GM19043 (cell line): Measurements from ENCODE around the gene DHCR24.
"Not testable (repeated sequence)": the region's sequence is repeated elsewhere in the genome, so short reads cannot be mapped to it uniquely, and the experiment has no call there.

Experiments
- ATAC-seq: cut with Tn5 transposase; IDR thresholded peaks from one replicate; pipeline ENCODE4 v1.9.1; 2021; ENCODE audit warnings: low read depth; ENCODE audit not compliant: unreplicated experiment

The DHCR24 gene, protein sequence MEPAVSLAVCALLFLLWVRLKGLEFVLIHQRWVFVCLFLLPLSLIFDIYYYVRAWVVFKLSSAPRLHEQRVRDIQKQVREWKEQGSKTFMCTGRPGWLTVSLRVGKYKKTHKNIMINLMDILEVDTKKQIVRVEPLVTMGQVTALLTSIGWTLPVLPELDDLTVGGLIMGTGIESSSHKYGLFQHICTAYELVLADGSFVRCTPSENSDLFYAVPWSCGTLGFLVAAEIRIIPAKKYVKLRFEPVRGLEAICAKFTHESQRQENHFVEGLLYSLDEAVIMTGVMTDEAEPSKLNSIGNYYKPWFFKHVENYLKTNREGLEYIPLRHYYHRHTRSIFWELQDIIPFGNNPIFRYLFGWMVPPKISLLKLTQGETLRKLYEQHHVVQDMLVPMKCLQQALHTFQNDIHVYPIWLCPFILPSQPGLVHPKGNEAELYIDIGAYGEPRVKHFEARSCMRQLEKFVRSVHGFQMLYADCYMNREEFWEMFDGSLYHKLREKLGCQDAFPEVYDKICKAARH

GRCh38 chr1:54886724-54887664 lies at the start of gene DHCR24:
Gene DHCR24 (minus strand): TSS chr1:54887195. CDS start chr1:54887119, 76 bp downstream.
- ATAC-seq, result peak; percentile 84

DNA sequence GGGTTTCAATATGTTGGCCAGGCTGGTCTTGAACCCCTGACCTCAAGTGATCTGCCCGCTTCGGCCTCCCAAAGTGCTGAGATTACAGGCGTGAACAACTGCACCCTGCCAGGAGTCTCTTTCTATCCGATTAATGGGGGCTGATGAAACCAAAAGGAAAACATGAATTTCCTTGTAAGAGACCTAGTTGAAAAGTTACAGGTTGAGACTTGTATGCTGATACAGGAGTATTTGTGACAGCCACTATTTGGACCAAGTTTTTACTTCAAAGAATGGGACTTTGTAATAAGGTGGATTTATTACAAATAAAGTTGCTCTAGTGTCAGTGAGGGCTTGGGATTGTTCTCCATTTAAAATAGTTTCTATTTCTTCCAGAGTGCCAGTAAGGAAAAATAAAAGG lies 49.8 kb upstream of the DHCR24 start:
- no peak for ATAC-seq

- ATAC-seq, result no peak
Measured at GRCh38 chr1:54934869-54935268, 47.9 kb upstream of the DHCR24 start.

DNA sequence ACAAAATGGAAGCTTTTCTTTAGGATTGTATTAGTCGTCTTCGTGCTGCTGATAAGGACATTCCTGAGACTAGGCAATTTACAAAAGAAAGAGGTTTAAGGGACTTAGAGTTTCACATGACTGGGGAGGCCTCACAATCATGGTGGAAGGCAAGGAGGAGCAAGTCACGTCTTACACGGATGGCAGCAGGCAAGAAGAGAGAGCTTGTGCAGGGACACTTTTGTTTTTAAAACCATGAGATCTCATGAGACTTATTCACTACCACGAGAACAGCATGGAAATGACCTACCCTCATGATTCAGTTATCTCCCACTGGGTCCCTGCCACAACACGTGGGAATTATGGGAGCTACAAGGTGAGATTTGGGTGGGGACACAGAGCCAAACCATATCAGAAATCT lies 47.1 kb upstream of the DHCR24 start:
- not testable (repeated sequence) for ATAC-seq

DNA sequence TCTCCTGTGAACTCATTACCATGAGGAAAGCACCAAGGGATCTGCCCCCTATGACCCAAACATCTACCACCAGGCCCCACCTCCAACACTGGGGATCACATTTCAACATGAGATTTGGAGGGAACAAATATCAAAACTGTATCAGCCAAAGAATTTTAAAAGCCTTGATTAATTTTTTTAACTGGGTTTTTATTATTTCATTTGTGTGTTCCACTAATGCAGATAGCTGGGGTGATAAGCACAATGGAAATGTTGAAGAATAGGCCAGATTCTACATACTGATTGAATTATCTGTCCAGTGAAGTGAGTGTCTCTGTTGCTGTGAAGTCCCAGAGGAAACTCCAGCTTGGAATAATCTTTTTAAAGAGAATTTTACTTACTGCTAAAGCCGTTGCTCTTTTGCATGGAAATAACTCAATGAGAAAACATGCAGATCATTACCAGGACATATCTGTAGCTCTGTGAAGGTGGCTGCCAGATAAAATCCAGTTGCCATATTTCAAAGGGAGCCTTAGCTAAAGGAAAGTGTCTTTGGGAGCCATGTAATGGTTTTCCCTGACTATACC lies 44.4 kb upstream of the DHCR24 start:
- ATAC-seq, result no peak

DNA sequence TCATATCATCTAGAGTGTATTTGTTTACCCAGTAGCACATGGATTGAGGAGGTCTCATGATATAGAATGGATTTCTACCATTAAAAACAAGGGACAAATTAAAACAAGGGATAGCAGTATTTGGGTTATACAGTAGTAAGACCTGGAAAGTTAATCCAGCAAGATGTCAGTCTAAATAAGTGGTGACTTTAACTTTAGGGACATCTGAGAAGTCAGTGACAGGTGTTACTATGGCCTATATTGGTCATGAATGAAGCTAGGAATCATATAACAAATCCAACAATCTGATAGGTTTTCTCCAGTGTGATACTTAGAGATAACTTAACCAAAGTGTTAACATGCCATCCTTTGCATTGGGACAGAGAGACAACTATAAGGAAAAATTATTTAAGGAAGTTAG lies 42.7 kb upstream of the DHCR24 start:
- ATAC-seq, result no peak

DNA sequence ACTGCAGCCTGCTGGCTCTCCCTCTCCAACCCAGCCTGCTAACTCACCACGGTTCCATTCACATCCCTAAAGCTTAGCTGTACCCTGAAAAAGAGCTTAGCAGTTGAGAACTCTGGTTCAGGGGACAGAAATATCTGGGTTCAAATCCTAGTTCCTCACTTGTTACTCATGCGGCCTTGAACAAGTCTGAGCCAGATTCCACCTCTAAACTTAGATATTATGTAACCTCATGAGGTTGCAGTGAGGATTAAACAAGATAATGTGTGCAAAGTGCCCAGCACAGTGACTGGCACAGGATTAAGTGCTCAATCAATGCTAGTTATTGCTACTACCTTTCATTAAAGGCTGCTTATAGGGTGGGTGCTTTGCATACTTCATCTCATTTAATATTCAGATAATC lies 41.3 kb upstream of the DHCR24 start:
- ATAC-seq, result no peak

- no peak for ATAC-seq
Measured at GRCh38 chr1:54927472-54928240, 40.7 kb upstream of the DHCR24 start.

DNA sequence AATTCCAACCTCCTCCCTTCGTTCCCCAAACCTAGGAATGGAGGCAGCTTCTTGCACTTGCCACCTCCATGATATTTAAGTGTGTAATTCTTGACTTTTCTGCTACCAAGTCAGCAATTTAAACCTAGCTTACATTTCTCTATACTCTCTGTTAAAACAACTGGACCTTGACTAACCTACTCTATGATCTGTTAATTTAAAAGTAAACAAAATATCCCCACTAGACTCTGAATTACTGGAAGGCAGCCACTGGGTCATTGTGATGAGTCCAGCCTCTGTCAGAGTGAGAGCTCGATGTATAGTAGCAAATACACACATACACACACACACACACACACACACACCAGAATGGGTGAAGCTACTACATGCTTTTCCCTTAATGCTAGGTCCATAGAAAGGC lies 40.0 kb upstream of the DHCR24 start:
- no peak for ATAC-seq

GRCh38 chr1:54922921-54923421 lies 36.0 kb upstream of the DHCR24 start:
- ATAC-seq, result no peak

GRCh38 chr1:54922040-54922761 lies 35.2 kb upstream of the DHCR24 start:
- ATAC-seq, result no peak

DNA sequence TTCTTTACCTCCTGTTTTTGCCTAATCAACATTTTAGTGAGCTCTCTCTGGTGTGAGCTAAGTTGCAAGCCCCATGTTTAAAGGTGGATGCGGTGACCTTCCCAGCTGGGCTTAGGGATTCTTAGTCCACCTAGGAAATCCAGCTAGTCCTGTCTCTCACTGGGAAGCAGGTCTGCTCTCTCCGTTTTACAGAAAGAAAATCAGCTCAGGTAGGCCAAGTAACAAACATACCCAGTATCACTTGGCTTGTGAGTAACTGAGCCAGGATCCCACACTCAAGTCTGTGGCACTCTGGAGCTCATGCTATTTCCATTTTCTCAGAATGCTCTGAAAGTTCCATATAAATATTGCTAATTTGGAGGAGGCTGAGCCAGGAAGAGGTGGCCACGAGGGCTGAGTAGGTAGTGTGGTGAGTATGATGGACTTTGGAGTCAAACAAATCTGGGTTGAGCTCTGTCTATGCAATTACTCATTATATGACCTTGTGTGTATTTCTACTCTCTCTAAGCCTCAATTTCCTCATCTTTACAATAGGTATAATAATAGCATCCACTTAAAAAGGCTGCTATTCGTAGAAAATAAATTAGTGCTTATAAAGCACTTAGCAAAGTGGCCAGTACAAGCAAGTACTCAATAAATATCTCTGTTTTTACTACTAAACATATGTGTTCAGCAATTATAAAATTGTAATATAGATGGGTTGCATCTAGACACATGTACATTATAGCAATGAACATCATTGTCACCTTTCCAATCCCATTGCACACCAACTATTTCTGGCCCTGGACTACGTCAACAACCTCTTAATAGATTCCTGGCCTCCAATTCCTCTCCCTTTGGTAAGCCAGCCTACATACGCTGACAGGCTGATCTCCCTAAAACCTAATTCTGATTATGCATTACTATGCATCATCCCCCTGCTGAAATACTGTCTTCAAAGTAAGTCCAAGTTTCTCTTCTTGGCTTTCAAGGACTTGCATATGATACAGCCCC lies 32.7 kb upstream of the DHCR24 start:
- no peak for ATAC-seq

DNA sequence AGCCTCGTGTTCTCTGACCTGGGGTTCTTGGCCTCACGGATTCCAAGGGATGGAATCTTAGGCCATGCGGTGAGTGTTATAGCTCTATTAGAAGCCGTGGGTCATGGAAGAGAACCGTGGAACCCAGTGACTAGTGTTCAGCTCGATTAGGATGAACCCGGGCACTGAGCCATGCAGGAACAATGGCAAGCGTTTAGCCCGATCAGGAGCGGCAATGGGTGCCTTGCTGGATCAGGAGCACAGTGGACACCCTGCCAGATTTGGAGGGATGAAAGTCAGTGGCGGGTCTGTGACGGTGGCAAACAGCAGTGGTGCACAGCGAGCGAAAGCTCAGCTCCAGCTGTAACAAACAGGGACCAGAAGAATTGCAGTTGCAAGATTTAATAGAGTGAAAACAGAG lies 24.1 kb upstream of the DHCR24 start:
- not testable (repeated sequence) for ATAC-seq

DNA sequence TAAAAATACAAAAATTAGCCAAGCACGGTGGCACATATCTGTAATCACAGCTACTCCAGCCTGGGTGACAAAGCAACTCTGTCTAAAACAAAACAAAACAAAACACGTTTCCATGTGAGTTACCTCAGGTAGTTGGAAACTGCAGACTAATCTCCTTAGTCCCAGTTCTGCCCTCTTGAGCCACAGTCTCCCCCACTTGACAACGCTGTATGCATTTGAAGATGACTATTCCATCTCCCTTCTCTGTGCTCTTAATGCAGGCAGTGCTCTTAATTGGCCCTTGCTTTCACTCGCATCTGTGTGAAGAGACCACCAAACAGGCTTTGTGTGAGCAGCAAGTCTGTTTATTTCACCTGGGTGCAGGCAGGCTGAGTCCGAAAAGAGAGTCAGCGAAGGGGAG lies 19.6 kb upstream of the DHCR24 start:
- no peak for ATAC-seq

- ATAC-seq, result no peak
Measured at GRCh38 chr1:54904476-54905048, 17.6 kb upstream of the DHCR24 start.

DNA sequence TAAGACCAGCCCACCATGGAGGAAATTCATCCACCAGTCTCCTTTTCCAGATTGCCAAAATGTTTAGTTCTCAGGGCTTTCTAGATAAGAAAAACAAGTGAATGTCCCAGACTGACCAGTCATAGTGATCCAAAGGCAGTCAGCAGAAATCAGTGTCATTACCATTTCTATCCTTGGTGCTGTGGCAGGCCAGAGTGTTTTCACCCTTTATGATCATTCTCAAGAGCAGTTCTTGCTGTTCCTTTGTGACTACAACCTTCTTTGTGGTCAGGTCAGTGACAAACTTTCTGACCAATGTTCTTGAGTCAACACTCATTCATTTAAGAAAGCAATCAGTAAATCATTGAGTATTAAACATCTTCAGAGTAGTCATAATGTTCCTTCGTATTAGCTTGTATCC lies 7.3 kb upstream of the DHCR24 start:
- ATAC-seq, result no peak

- no peak for ATAC-seq
Measured at GRCh38 chr1:54892586-54892985, 5.6 kb upstream of the DHCR24 start.
